ENCODE data around the gene MTHFSD. TPM values are rescaled to one million over a fixed set of nuclear protein-coding genes. Genes with fewer than 3 reads are reported as not detected.

The MTHFSD gene
- total and polyA plus RNA-seq, 10 of the 15 experiments (the other 5 are each of a cell fraction or from before 2014, with no cell fraction given) = 2.2 to 24.5 (median 18.1) TPM

DNA sequence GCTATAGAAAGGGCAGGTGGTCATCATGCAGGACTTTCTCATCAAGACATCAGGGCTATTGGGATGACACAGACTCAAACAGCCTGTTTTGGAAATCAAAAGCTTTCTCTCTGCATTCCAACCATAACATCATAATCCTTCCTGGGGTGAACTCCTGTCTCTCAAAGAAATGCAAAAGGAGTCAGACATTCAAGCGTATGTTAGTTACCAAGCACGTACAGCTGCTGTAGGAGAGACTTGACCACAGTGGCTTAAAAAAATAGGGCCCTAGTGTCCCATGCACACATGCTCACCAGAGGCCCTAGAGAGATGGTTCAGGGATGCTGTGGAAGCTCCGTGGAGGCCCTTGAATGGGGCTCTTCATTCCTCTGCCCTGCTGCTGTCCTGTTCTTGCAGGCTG is 69.3 kb downstream of the MTHFSD start:
- Histone ChIP-seq H3K9me3 (replicated peaks; ENCODE audit: control insufficient read depth, insufficient read depth, low read length) (no peaks in the 10 kb centered on the region; the same call in 2 of the 3 replicates), H4K20me1 (ENCODE audit: control insufficient read depth, insufficient read depth) (no peaks in the 10 kb centered on the region), H3K4me2 (ENCODE audit: control insufficient read depth, insufficient read depth) (no peak overlapping the region), H3K27ac (ENCODE audit: control insufficient read depth, insufficient read depth) (no peak overlapping the region), H3K4me1 (ENCODE audit: control insufficient read depth, insufficient read depth, low read length) (no peaks in the 10 kb centered on the region), H3K27me3 (replicated peaks in 1 of 2; ENCODE audit: control insufficient read depth in 2 of 2, insufficient read depth in 2 of 2, low read length in 1 of 2) (peaks cover 0 to 1% of the 10 kb centered on the region in 2 experiments; a peak in 3 of 4 replicates), H2AFZ (ENCODE audit: control insufficient read depth, low read depth, low read length) (no peak overlapping the region), H3K9ac (ENCODE audit: control insufficient read depth, insufficient read depth, low read length) (no peak overlapping the region), H3K36me3 (ENCODE audit: control insufficient read depth in 2 of 2, insufficient read depth in 2 of 2, low read length in 1 of 2) (no peaks in the 10 kb centered on the region), H3K4me3 (no peak overlapping the region), H3K79me2 (ENCODE audit: control insufficient read depth, insufficient read depth, low read length) (no peaks in the 10 kb centered on the region)
- ATAC-seq = no peak
- ChIA-PET POLR2A (no interaction called here), SMC1A (ENCODE audit: uncharacterized antibody, unreplicated experiment) (no interaction called here), RAD21 (ENCODE audit: unreplicated experiment) (no interaction called here), CTCF (no interaction called here)
- DNase-seq (ENCODE audit: low read depth, low spot score) = no peak
- intact Hi-C loops (cut with micrococcal nuclease; ENCODE audit: unreplicated experiment) (no loop called here), in situ Hi-C loops (cut with MboI) (no loop called here)
- TF ChIP-seq, protein P1, sequence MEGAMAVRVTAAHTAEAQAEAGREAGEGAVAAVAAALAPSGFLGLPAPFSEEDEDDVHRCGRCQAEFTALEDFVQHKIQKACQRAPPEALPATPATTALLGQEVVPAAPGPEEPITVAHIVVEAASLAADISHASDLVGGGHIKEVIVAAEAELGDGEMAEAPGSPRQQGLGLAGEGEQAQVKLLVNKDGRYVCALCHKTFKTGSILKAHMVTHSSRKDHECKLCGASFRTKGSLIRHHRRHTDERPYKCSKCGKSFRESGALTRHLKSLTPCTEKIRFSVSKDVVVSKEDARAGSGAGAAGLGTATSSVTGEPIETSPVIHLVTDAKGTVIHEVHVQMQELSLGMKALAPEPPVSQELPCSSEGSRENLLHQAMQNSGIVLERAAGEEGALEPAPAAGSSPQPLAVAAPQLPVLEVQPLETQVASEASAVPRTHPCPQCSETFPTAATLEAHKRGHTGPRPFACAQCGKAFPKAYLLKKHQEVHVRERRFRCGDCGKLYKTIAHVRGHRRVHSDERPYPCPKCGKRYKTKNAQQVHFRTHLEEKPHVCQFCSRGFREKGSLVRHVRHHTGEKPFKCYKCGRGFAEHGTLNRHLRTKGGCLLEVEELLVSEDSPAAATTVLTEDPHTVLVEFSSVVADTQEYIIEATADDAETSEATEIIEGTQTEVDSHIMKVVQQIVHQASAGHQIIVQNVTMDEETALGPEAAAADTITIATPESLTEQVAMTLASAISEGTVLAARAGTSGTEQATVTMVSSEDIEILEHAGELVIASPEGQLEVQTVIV (IDR thresholded peaks at IDR 0.05; ENCODE audit: borderline replicate concordance, partially characterized antibody) = no peak
- TF ChIP-seq, protein P2, sequence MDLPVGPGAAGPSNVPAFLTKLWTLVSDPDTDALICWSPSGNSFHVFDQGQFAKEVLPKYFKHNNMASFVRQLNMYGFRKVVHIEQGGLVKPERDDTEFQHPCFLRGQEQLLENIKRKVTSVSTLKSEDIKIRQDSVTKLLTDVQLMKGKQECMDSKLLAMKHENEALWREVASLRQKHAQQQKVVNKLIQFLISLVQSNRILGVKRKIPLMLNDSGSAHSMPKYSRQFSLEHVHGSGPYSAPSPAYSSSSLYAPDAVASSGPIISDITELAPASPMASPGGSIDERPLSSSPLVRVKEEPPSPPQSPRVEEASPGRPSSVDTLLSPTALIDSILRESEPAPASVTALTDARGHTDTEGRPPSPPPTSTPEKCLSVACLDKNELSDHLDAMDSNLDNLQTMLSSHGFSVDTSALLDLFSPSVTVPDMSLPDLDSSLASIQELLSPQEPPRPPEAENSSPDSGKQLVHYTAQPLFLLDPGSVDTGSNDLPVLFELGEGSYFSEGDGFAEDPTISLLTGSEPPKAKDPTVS (IDR thresholded peaks at IDR 0.05; ENCODE audit: low read depth, low read length) = no peak
- TF ChIP-seq, protein P3, sequence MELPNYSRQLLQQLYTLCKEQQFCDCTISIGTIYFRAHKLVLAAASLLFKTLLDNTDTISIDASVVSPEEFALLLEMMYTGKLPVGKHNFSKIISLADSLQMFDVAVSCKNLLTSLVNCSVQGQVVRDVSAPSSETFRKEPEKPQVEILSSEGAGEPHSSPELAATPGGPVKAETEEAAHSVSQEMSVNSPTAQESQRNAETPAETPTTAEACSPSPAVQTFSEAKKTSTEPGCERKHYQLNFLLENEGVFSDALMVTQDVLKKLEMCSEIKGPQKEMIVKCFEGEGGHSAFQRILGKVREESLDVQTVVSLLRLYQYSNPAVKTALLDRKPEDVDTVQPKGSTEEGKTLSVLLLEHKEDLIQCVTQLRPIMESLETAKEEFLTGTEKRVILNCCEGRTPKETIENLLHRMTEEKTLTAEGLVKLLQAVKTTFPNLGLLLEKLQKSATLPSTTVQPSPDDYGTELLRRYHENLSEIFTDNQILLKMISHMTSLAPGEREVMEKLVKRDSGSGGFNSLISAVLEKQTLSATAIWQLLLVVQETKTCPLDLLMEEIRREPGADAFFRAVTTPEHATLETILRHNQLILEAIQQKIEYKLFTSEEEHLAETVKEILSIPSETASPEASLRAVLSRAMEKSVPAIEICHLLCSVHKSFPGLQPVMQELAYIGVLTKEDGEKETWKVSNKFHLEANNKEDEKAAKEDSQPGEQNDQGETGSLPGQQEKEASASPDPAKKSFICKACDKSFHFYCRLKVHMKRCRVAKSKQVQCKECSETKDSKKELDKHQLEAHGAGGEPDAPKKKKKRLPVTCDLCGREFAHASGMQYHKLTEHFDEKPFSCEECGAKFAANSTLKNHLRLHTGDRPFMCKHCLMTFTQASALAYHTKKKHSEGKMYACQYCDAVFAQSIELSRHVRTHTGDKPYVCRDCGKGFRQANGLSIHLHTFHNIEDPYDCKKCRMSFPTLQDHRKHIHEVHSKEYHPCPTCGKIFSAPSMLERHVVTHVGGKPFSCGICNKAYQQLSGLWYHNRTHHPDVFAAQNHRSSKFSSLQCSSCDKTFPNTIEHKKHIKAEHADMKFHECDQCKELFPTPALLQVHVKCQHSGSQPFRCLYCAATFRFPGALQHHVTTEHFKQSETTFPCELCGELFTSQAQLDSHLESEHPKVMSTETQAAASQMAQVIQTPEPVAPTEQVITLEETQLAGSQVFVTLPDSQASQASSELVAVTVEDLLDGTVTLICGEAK (IDR thresholded peaks at IDR 0.05; ENCODE audit: borderline replicate concordance) = no peak
- TF ChIP-seq ZNF24 (IDR thresholded peaks at IDR 0.05) (no peak), WRNIP1 (IDR thresholded peaks at IDR 0.05; ENCODE audit: borderline replicate concordance, low read depth, low read length) (no peak)
- 23% methylated on average over 3 of the region's 3 CpGs for WGBS (ENCODE audit: insufficient coverage, insufficient replicate concordance, low lambda C conversion rate, missing lambda C conversion rate)
- FAIRE-seq = no peak
- BruUV-seq (replicated peaks) = no TSS peak

All from GM12878 (cell line).